Measurements from ENCODE around the gene SDK2.

DNA sequence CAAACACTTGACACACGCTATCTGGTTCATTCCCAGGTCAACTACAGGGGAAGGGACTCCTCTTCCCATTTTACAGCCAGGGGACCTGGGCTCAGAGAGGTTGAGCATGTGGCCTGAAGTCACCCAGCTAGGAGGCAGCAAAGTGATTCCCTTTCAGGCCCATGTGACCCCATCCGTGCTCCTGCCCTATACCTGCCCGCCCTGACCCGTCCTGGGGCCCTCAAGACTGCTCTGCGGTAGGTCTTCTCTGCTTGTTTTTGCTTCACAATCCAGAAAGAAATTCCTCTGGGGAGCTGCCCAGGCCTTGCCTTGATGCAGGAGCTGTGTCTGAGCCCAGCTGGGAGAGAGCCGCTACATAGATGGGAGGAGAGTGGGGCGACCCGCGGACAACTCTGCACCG is 161.4 kb downstream of the SDK2 start:
- TF ChIP-seq EZH2 (optimal IDR thresholded peaks at IDR 0.05; ENCODE audit: low read depth, low read length) (no peak), EZH2phosphoT487 (IDR thresholded peaks at IDR 0.05; ENCODE audit: low read length) (no peak)

Data from MM.1S (cell line).